ENCODE results near the gene OBSCN. TPM values are rescaled to one million over a fixed set of nuclear protein-coding genes. Genes with fewer than 3 reads are reported as not detected.
A peak's percentile ranks its signal among the peaks of the same experiment; 100 is the strongest.

Gene OBSCN
- total RNA-seq, 1 donor from 2014 or later: 59.5 TPM

DNA sequence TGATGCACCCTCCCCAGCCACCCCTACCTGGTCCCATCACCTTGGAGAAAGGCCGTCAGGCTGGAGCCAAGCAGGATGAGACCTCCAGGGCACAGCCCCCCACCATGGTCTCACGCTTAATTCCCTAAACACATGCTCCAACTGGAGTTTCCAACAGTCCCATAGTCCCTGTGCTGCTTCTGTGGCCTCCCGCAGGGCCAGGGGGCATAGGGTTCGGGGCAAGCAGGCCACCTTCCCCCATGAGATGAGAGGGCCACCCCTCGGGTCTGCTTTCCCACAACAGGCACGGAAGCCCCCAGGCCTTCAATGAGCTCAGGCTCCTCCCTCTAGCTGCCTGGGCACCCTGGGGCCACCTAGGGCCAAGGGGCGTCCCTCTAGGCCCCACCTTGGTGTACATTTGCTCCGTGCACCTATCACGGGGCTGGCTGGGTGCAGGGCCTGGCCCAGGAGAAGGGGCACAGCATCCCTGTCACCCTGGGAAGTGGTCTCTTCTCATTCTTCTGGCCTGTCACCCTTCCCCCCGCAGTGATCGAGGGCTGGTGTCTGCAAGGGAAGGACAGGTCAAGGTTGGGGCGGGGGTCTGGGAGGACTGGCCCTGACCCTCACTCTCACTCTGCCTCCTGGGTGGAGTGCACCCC, 156.3 kb downstream of the OBSCN start:
- no peak for DNase-seq (ENCODE audit: low read depth)

DNA sequence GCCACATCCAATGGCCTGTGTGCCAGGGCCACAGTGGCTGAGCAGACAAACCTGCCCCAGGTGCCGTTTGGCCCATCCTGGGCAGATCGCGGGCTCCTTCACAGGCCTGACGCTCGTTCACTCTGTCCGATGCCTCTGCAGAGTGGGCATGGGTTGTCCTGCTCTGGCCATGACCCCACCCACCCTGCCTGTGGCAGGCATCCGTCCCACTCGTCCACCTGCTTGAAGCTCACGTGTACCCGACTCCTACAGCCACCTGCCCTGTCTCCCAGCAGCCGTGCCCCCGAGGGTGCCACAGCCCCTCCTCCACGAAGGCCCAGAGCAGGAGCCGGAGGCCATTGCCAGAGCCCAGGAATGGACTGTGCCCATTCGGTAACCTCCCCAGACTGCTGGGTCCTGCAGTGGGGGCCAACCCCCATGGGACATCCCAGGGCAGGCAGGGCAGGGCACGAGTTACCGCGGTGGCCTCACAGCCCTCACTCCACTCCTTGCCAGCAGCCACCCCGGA, 156.9 kb downstream of the OBSCN start:
- no peak for DNase-seq (ENCODE audit: low read depth)

- no peak for DNase-seq (ENCODE audit: low read depth)
These were observed 157.6 kb downstream of the OBSCN start for GRCh38 chr1:228365271-228366061.

DNA sequence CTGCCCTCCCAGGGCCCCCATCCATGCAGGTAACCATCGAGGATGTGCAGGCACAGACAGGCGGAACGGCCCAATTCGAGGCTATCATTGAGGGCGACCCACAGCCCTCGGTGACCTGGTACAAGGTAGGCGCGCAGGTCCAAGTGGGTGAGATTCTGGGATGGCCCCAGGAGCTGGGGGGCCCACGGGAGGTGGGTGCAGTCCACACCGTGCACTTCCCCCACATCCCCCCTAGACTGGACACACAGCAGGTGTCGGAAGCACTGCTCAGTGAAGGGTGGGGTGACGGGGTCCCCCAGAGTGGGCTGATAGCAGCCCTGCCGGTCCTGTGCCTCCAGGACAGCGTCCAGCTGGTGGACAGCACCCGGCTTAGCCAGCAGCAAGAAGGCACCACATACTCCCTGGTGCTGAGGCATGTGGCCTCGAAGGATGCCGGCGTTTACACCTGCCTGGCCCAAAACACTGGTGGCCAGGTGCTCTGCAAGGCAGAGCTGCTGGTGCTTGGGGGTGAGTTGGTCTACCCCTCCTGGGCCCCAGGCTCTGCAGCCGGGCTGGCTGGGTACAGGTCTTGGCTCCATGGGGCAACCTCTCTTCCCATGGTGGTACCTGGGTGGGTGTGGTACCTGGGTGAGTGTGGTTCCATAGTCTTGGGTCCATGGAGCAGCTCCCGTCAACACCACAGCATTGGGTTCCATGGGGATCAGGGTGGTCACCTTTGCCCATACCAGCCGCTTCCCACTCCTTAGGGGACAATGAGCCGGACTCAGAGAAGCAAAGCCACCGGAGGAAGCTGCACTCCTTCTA, 158.4 kb downstream of the OBSCN start:
- DNase-seq (ENCODE audit: low read depth): no peak

DNA sequence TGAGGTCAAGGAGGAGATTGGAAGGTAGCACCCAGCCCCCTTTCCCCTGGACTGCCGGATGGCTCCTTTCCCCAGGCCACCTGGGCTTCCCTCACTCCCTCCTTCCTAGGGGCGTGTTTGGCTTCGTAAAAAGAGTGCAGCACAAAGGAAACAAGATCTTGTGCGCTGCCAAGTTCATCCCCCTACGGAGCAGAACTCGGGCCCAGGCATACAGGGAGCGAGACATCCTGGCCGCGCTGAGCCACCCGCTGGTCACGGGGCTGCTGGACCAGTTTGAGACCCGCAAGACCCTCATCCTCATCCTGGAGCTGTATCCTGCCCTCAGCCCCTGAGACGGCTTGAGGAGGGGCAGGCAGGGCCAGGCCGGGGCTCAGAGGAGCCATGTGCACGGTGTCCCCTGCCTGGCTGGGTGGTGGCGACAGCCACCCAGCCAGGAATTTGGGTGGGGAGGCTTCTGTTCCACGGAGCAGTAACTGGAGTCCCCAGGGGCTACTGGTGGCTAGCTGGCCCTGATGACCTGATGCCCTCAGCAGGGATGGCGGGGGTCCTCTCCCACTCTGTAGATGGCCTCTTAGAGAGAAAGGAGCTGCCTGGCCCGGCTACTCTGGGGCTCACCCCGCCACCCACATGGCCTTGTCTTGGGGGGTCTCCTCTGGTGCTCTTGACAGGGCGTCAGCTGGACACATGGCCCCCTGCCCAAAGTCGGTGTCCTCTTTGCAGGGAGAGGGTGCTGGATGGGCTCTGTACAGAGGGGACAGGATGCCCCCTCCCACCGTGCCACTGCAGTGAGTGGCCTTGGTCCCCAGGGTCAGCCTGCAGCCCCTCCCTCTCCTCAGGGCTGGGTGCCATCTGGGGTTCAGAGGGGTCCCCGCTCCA, 159.3 kb downstream of the OBSCN start:
- no peak for DNase-seq (ENCODE audit: low read depth)

GRCh38 chr1:228367798-228368791, 160.3 kb downstream of the OBSCN start:
- no peak for DNase-seq (ENCODE audit: low read depth)

DNA sequence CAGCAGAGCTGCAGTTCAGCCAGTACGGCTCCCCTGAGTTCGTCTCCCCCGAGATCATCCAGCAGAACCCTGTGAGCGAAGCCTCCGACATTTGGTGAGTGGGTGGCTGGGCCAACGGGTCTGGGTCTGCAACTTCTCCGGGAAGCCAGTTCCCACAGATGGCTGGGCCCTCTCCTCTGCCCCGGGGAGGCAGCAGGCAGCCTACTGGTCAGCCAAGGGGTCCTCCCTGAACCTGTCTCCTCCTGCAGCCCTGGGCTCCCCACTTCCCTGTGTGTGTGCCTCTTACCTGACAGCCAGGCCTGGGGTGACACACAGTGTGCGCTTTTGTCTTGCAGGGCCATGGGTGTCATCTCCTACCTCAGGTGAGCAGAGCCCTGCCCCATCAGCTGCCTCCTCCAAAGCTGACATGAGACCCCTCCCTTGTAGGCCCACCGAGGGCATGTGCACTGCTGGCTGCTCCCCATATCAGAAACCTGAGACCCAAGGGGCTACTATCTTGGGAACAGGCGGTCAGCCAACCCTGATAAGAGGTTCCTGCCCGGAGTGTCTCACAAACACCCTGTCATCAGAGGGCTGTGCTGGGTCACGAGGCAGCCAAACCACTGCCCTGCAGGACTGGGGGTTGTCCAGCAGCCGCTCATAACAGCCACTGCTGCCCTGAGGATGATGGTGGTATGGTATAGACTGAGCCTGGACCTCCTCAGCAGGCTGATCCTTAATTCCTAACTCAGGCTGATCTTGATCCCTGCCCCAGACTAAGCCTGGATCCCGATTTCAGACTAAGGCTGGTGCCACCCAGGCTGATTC, 161.2 kb downstream of the OBSCN start:
- peak; percentile 40 for DNase-seq (ENCODE audit: low read depth)

DNA sequence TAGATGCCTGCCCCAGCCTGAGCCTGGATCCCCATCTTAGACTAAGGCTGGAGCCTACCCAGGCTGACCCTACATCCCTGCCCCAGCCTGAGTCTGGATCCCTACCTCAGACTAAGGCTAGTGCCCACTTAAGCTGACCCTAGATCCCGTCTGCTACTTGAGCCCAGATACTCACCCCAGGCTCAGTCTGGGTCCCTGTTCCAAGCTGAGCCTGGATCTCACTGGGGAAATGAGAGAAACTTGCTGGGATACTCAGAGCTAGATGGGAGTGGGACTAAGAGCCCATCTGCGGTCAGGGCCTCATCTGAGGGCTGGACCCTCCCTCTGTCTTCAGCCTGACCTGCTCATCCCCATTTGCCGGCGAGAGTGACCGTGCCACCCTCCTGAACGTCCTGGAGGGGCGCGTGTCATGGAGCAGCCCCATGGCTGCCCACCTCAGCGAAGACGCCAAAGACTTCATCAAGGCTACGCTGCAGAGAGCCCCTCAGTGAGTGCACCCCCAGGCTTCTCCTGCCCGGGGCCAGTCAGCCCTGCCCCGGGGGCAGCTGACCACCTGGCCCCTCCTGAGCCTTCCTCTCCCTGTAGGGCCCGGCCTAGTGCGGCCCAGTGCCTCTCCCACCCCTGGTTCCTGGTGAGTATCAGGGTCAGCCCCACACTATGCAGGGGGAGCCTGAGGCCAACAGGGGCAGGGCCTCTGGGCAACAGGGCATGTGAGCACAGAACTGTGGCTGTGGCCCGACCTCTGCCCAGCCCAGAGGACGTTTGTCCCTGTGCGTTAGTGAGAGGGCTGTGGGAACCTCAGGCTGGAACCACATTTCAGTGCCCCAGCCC, 162.0 kb downstream of the OBSCN start:
- DNase-seq (ENCODE audit: low read depth): no peak

- DNase-seq (ENCODE audit: low read depth): no peak
These were observed 162.6 kb downstream of the OBSCN start for GRCh38 chr1:228370439-228370940.

GRCh38 chr1:228370941-228371740, 163.3 kb downstream of the OBSCN start:
- DNase-seq (ENCODE audit: low read depth): no peak

GRCh38 chr1:228371741-228372182, 163.9 kb downstream of the OBSCN start:
- no peak for DNase-seq (ENCODE audit: low read depth)

DNA sequence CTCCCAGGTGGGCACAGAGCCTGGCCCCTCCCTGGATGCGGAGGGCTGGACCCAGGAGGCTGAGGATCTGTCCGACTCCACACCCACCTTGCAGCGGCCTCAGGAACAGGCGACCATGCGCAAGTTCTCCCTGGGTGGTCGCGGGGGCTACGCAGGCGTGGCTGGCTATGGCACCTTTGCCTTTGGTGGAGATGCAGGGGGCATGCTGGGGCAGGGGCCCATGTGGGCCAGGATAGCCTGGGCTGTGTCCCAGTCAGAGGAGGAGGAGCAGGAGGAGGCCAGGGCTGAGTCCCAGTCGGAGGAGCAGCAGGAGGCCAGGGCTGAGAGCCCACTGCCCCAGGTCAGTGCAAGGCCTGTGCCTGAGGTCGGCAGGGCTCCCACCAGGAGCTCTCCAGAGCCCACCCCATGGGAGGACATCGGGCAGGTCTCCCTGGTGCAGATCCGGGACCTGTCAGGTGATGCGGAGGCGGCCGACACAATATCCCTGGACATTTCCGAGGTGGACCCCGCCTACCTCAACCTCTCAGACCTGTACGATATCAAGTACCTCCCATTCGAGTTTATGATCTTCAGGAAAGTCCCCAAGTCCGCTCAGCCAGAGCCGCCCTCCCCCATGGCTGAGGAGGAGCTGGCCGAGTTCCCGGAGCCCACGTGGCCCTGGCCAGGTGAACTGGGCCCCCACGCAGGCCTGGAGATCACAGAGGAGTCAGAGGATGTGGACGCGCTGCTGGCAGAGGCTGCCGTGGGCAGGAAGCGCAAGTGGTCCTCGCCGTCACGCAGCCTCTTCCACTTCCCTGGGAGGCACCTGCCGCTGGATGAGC, 164.5 kb downstream of the OBSCN start:
- no peak for DNase-seq (ENCODE audit: low read depth)

DNA sequence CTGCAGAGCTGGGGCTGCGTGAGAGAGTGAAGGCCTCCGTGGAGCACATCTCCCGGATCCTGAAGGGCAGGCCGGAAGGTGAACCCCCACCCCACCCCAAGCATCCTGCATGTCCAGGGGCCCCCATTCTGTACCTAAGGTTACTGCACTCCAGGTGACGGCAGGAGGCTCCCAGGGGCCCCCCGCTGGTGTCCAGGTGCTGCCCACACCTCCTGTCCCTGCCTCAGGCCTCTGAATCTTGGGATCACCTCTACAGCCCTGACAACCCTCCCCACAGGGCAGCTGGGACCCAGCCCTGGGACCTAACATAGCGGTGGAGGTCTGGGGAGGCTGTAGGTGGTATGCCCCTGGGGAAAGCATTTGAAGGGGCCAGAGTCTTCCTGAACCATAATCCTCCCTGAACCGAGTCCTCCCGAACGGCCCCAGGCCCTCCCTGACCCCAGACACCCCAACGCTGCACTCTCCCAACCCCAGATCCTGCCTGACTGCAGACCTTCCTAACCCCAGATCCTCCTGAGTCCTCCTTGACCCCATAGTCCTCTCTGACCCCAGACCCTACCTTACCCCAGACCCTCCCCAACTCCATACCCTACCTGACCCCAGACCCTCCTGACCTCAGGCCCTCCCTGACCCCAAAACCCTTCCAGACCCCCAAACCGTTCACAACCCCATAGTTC, 165.3 kb downstream of the OBSCN start:
- no peak for DNase-seq (ENCODE audit: low read depth)

GRCh38 chr1:228373681-228374571, 166.1 kb downstream of the OBSCN start:
- no peak for DNase-seq (ENCODE audit: low read depth)

Data from myocyte (in vitro differentiated cells).